Heart right ventricle (tissue), 16 donors: ENCODE data around the gene DYNC1H1. TPM values are rescaled to one million over a fixed set of nuclear protein-coding genes. Genes with fewer than 3 reads are reported as not detected.
"Not testable (repeated sequence)": the region's sequence is repeated elsewhere in the genome, so short reads cannot be mapped to it uniquely, and the experiment has no call there.

Experiments
- ATAC-seq, 8 donors: fragments of 200-7000 bp; cut with Tn5 transposase; one replicate each; pipeline ENCODE4 v1.9.1; 2020; ENCODE audit warnings: mild to moderate bottlenecking in 8 of 8, moderate library complexity in 8 of 8, moderate number of reproducible peaks in 1 of 8
- DNase-seq, 2 donors: peaks; one replicate each; pipeline ENCODE4 v3.0.0-alpha.2; 2020
- H3K27ac ChIP-seq, 10 donors: fragments of 200-600 bp; sonication (generic) in 2 of 10; one replicate each; pipeline versions ENCODE4 v1.5.0 to v1.8.0; 2020 to 2022; ENCODE audit warnings: mild to moderate bottlenecking in 3 of 10
- H3K27me3 ChIP-seq, 7 donors: fragments of 200-600 bp; one replicate each; pipeline ENCODE4 v1.8.0; 2021 to 2022; ENCODE audit warnings: mild to moderate bottlenecking in 2 of 7
- H3K36me3 ChIP-seq, 9 donors: fragments of 200-600 bp; sonication (generic) in 1 of 9; one replicate each; pipeline versions ENCODE4 v1.5.0 to v1.8.0; 2020 to 2022; ENCODE audit warnings: mild to moderate bottlenecking in 2 of 9
- H3K4me1 ChIP-seq, 9 donors: fragments of 200-600 bp; sonication (generic) in 1 of 9; one replicate each; pipeline versions ENCODE4 v1.5.0 to v1.8.0; 2020 to 2022; ENCODE audit warnings: mild to moderate bottlenecking in 4 of 9
- H3K4me3 ChIP-seq, 10 donors: fragments of 200-600 bp; sonication (generic) in 2 of 10; one replicate each; pipeline versions ENCODE4 v1.5.0 to v1.8.0; 2020 to 2022; ENCODE audit warnings: mild to moderate bottlenecking in 7 of 10, moderate library complexity in 2 of 10
- H3K9me3 ChIP-seq, 11 donors: fragments of 200-600 bp in 10 of 11; sonication (generic) in 2 of 11; one replicate each; pipeline versions ENCODE4 v1.5.0 to v1.8.0; 2013 to 2022; ENCODE audit warnings: mild to moderate bottlenecking in 2 of 11, control low read depth in 1 of 11, moderate library complexity in 1 of 11
- WGBS, 2 donors: extraction: QIAGEN DNeasy Blood & Tissue Kit; methylation state at CpG; one replicate each; pipeline ENCODE4 v1.1.7; 2013; ENCODE audit warnings: inconsistent platforms in 1 of 2; 5-methylcytosine and 5-hydroxymethylcytosine counted together
- intact Hi-C, 10 donors: fragments of 100-400 bp; cut with DNase I; formaldehyde crosslinking; loops; one replicate each; pipeline versions ENCODE4 v1.11.1 to v1.14.2; 2022
- polyA plus RNA-seq, 2 donors: library from polyadenylated mRNA; stranded (reverse); fragments of 200-250 nt; gene quantifications; one replicate each; pipeline ENCODE4 v1.2.3, GENCODE V29; 2013
- total RNA-seq, 10 donors: library from RNA; stranded (reverse); fragmentation: NEBNext Ultra II Directional in 3 of 10; extraction: Animal tissue kit (Norgen Biotek cat#: 25700) in 3 of 10; gene quantifications; one replicate each; pipeline versions ENCODE4 v1.2.1 to v1.2.4, GENCODE V29; 2021 to 2023
- TF ChIP-seq, protein P1 (sequence below), 9 donors: fragments of 200-600 bp; sonication (generic) in 2 of 9; IDR thresholded peaks; one replicate each; pipeline versions ENCODE4 v1.5.0 to v1.8.0; 2021 to 2022; ENCODE audit warnings: antibody characterized with exemption in 9 of 9, mild to moderate bottlenecking in 5 of 9, moderate library complexity in 1 of 9
- donor health status: Arrhythmogenic right ventricular cardiomyopathy.
- donor health status: ischemic (EF 13 %, LVEDD 7.1; RV severe dilation, severe dysfunction).
- donor health status: healthy with polysubstance abuse.
- donor health status: DM: no; HTN: yes; CAD: no.
- donor health status: DM: no; HTN: no; CAD: no.
- donor health status: ischemic (EF 25% LVEDD 6.9; RV normal size, moderate dysfunction).
- donor health status: ischemic (EF 25% LVEDD 5.7; RV mildly dilated, moderate dysfunction).
- donor health status: healthy.
- donor health status: DM: yes; HTN: yes; CAD: no.
- donor health status: Ischemic cardiomyopathy.
- donor health status: ischemic (EF 35%, LVEDD 5.7; RV mildly dilated, moderate dysfunction).
- donor health status: nonischemic (EF 11% LVEDD 7.7; RV severe dilation, severe dysfunction).
- donor health status: DM: yes; HTN: yes; CAD: no.
- donor health status: PGD.
- donor health status: ischemic (EF 29% LVEDD 5.4; RV normal size, mild dysfunction).
- donor health status: nonischemic (EF 23%, LVEDD 6.1; RV moderate dilation, normal function).

DYNC1H1 gene
- total and polyA plus RNA-seq, 12 donors: 173 to 777 (median 618) TPM

DNA sequence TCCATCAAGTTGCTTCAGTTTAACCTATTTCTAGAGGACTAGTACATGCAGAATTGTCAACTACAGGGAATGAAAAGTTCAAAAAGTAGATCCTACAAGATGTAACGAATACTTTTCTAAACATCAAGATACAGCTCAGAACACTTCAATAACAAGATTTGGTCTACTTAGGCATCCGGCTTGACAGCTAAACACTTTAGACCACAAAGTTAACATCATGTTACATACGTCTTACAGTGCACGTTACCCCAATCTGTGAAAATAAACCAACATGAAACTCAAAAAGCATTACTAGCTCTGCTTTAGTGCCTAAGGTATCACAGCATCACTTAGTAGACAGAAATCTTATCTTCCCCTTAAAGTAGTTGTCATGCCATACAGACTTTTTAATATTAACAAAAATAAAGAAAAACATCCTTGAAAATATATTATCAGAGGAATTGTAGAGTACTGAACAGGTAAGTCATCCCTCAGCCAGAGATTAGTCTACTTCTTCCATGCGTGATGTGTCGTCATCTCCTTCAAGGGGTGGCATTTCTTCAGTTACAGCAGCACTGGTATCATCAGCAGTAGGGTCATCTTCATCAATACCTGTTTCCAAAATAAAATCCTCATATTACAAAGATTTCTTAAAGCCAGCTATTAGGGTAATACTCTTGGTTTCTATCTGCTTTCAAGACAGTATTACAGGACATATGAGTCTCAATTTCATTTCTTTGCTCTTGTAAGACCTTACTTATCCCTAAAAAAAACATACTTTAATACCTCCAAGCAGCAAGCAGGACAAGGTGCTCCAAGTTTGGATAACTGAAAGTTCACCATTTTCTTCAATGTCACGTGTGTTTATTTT lies 117.1 kb downstream of the DYNC1H1 start:
- TF ChIP-seq, protein P1, sequence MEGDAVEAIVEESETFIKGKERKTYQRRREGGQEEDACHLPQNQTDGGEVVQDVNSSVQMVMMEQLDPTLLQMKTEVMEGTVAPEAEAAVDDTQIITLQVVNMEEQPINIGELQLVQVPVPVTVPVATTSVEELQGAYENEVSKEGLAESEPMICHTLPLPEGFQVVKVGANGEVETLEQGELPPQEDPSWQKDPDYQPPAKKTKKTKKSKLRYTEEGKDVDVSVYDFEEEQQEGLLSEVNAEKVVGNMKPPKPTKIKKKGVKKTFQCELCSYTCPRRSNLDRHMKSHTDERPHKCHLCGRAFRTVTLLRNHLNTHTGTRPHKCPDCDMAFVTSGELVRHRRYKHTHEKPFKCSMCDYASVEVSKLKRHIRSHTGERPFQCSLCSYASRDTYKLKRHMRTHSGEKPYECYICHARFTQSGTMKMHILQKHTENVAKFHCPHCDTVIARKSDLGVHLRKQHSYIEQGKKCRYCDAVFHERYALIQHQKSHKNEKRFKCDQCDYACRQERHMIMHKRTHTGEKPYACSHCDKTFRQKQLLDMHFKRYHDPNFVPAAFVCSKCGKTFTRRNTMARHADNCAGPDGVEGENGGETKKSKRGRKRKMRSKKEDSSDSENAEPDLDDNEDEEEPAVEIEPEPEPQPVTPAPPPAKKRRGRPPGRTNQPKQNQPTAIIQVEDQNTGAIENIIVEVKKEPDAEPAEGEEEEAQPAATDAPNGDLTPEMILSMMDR (IDR thresholded peaks at IDR 0.05): no peak
- 83 to 85% methylated on average over 7 of the region's 7 CpGs for WGBS, 2 donors
- no peak overlapping the region for H3K4me3 ChIP-seq
- H3K36me3 ChIP-seq: peaks cover 0 to 92% (median 68%) of the 10 kb centered on the region in 9 donors
- H3K9me3 ChIP-seq: no peaks in the 10 kb centered on the region
- H3K27me3 ChIP-seq: no peaks in the 10 kb centered on the region
- peaks cover 5 to 48% (median 44%) of the 10 kb centered on the region in 9 donors for H3K4me1 ChIP-seq
- DNase-seq (no peak), ATAC-seq (no peak)
- H3K27ac ChIP-seq: no peak overlapping the region
- intact Hi-C loops: loop anchor here in 2 of 10 donors (10.0 kb wide), 1 partner anchor 233 kb away; the partner anchor contains the start of gene ZNF839 (in 2 of the 2)

DNA sequence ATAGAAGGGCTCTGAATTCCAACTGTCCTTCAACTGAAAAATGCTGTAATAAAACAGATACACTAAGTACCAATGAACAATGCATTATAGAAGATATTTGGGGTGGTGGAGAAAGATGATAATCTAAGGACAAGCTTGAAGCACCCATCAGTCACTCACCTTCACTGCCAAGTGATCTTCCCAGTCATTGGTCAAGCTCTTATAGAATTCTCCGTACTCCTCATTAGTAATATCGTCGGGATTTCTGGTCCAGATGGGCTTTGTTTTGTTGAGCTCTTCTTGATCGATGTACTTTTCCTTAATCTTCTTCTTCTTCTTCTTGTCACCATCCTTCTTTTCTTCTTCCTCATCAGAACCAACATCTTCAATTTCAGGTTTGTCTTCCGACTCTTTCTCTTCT lies 120.1 kb downstream of the DYNC1H1 start:
- WGBS, 2 donors: 78 to 82% methylated on average over 5 of the region's 5 CpGs
- not testable (repeated sequence) for ATAC-seq, H3K9me3 ChIP-seq, H3K27me3 ChIP-seq, DNase-seq
- H3K27ac ChIP-seq: peak overlapping the region in 1 of 10 donors; percentile 16
- H3K4me3 ChIP-seq: peak overlapping the region in 2 of 10 donors; percentile 72 to 96
- intact Hi-C loops: loop anchor here in 2 of 10 donors (10.0 kb wide), 1 partner anchor 230 kb away; the partner anchor contains the start of gene ZNF839 (in 2 of the 2)
- peaks cover 5 to 62% (median 59%) of the 10 kb centered on the region in 9 donors for H3K4me1 ChIP-seq
- peaks cover 0 to 66% (median 60%) of the 10 kb centered on the region in 9 donors for H3K36me3 ChIP-seq

DNA sequence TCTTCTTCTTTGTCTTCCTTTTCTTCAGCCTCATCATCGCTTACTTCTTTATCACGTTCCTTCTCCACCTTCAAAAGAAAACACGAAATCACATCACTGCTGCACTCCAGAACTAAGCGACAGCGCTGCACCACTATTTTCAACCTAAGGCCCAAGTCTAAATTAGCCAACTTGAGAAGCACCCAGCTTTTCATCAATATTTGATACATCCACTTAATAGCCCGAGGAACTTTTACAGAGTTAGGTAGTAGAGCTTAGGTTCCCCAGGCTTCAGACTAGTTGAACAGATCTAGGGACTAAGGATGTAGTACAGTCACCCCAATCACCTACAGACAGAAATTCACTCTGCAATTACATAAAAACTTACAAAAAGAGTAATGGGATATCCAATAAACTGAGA lies 120.6 kb downstream of the DYNC1H1 start:
- H3K27ac ChIP-seq: no peak overlapping the region
- no peak for ATAC-seq
- peak overlapping the region in 7 of 10 donors; percentile 72 to 99 (median 90) for H3K4me3 ChIP-seq
- DNase-seq: no peak
- no peaks in the 10 kb centered on the region for H3K27me3 ChIP-seq
- H3K9me3 ChIP-seq: no peaks in the 10 kb centered on the region
- H3K36me3 ChIP-seq: peaks cover 0 to 62% (median 57%) of the 10 kb centered on the region in 9 donors
- peaks cover 5 to 62% (median 59%) of the 10 kb centered on the region in 9 donors for H3K4me1 ChIP-seq
- 81 to 84% methylated on average over 6 of the region's 6 CpGs for WGBS, 2 donors
- TF ChIP-seq, protein P1 (IDR thresholded peaks at IDR 0.05): no peak
- intact Hi-C loops: loop anchor here in 5 of 10 donors (5.0 to 10.0 kb wide), 5 partner anchors 38 to 230 kb away; partner anchors contain the start of genes ZNF839 (in 2 of the 5), DYNC1H1 (in 1 of the 5) and WDR20 (in 1 of the 5)

DNA sequence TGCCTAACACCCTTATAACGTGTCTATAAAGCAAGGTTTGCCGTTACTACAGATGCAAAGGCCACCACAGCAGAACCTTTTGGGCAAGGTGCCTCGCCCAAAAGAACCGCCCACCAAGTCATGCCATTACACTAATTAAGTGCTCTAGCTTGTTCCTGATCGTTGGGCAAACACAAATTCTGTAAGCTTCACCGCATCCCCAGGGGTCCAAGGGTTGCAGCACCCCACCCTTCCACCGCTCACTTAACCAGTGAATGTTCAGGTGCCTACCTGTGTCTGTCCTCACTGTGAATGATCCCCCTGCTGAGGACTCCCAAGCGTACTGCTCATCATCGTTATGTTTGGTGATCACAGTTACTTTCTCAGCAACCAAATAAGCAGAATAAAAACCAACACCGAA lies 121.1 kb downstream of the DYNC1H1 start:
- Histone ChIP-seq H3K4me1 (peaks cover 5 to 62% (median 59%) of the 10 kb centered on the region in 9 donors), H3K27me3 (no peaks in the 10 kb centered on the region), H3K36me3 (peaks cover 0 to 57% (median 52%) of the 10 kb centered on the region in 9 donors), H3K27ac (peak overlapping the region in 7 of 10 donors; percentile 99 to 100 (median 100)), H3K4me3 (peak overlapping the region; percentile 72 to 99 (median 86)), H3K9me3 (no peaks in the 10 kb centered on the region)
- TF ChIP-seq, protein P1 (IDR thresholded peaks at IDR 0.05): no peak
- no peak for ATAC-seq
- WGBS, 2 donors: 29 to 34% methylated on average over 10 of the region's 10 CpGs
- DNase-seq: no peak
- intact Hi-C loops: loop anchor here in 5 of 10 donors (5.0 to 10.0 kb wide), 5 partner anchors 38 to 229 kb away; partner anchors contain the start of genes ZNF839 (in 2 of the 5), DYNC1H1 (in 1 of the 5) and WDR20 (in 1 of the 5)
